Fibroblast of mammary gland (primary cell): ENCODE measurements around the gene TNS1.

Experiments
- DNase-seq: peaks from one replicate; pipeline ENCODE4 v3.0.0-alpha.2; 2010; ENCODE audit warnings: low read depth
- H3K4me3 ChIP-seq: 2 replicates; pipeline ENCODE4 v1.5.1; 2011; ENCODE audit warnings: low read depth, mild to moderate bottlenecking, low read length, moderate library complexity; ENCODE audit not compliant: control insufficient read depth
- TF ChIP-seq, protein P1 (sequence below): conservative IDR thresholded peaks from 2 replicates; pipeline ENCODE4 v1.5.1; 2011; ENCODE audit warnings: low read depth, low read length, inconsistent platforms; ENCODE audit not compliant: control insufficient read depth, insufficient read depth

The TNS1 gene

DNA sequence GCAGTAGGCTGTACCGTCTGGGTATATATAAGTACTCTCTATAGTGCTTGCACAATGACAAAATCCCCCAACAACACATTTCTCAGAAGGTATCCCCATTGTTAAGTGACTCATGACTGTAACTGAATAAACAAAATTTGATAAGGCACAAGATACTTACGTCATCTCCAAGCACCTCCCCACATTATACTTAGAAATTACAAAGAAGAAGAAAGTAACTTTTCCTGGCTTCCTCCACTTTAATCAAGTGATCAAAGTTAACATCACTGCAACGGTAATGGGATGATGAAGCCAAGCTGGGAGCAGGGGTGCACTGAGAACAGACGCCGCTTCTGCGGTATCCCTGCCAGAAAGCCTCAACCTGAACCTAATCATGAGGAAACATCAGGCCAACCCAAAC lies 9.7 kb downstream of the TNS1 start:
- TF ChIP-seq, protein P1, sequence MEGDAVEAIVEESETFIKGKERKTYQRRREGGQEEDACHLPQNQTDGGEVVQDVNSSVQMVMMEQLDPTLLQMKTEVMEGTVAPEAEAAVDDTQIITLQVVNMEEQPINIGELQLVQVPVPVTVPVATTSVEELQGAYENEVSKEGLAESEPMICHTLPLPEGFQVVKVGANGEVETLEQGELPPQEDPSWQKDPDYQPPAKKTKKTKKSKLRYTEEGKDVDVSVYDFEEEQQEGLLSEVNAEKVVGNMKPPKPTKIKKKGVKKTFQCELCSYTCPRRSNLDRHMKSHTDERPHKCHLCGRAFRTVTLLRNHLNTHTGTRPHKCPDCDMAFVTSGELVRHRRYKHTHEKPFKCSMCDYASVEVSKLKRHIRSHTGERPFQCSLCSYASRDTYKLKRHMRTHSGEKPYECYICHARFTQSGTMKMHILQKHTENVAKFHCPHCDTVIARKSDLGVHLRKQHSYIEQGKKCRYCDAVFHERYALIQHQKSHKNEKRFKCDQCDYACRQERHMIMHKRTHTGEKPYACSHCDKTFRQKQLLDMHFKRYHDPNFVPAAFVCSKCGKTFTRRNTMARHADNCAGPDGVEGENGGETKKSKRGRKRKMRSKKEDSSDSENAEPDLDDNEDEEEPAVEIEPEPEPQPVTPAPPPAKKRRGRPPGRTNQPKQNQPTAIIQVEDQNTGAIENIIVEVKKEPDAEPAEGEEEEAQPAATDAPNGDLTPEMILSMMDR, result no peak
- H3K4me3 ChIP-seq, result no peak overlapping the region
- peak; percentile 85 for DNase-seq

DNA sequence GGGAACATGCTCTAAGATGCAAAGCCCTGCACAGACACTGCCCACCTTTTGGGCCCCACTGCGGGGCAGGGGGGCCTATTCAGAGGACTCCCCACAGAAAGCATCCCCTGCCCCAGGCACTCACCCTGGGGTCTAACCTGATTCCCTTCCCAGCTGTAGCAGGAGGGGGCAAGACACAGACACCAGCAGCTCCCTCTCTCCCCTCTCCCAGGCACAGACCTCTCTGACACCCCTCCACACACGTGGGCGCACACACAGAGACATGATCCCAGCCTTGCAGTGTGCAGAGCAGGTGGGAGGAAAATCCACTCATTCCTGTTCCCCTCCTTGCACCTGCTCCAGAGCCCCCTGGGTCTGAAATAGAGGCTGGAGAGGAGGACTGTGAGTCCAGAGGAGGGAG lies 10.7 kb downstream of the TNS1 start:
- H3K4me3 ChIP-seq, result no peak overlapping the region
- DNase-seq, result no peak
- TF ChIP-seq, protein P1, result no peak

DNA sequence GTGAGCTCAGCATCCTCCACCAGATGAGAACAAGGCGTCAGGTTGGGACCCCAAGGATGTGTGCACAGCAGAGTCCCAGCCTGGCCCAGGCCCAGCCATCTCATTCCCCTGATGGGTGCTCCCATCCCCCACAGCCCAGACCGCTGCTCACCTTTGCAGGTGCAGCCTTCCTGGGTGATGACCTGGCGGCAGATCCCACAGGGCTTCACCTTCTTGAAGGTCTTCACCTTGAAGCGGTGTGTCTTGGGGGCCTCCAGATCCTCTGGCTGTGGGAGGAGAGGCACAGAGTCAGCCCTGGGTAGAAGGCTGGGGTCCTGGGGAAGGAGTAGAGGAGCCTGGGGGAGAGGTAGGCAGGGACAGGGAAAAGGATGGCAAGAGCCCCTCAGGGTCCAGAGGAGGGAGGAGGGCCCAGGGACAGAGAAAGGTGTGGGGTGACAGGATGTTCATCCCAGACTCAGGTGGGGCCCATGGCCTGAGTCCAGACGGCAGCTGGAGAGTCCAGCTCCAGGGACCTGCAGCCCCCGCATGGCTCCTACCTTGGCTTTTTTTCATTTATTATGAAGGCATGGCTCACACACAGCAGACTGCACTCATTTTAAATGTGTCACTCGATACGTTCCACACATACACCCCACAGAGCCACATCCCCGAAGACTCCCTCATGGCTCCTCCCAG lies 11.9 kb downstream of the TNS1 start:
- TF ChIP-seq, protein P1, result no peak
- no peak for DNase-seq
- no peak overlapping the region for H3K4me3 ChIP-seq

DNA sequence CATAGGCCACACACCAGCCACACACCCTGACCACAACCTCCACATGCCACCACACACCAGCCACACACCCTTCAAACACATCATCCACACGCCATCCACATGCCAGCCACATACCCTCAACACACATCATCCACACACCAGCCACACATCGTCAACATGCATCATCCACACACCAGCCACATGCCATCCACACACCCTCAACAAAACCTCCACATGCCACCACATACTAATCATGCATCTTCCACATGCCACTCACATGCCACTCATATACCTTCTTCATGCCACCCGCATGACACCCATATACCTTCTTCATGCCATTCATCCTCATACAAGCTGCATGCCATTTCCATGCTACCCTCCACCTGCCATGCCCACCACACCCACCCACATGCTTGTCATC lies 12.4 kb downstream of the TNS1 start:
- H3K4me3 ChIP-seq, result no peak overlapping the region
- TF ChIP-seq, protein P1, result no peak
- no peak for DNase-seq

DNA sequence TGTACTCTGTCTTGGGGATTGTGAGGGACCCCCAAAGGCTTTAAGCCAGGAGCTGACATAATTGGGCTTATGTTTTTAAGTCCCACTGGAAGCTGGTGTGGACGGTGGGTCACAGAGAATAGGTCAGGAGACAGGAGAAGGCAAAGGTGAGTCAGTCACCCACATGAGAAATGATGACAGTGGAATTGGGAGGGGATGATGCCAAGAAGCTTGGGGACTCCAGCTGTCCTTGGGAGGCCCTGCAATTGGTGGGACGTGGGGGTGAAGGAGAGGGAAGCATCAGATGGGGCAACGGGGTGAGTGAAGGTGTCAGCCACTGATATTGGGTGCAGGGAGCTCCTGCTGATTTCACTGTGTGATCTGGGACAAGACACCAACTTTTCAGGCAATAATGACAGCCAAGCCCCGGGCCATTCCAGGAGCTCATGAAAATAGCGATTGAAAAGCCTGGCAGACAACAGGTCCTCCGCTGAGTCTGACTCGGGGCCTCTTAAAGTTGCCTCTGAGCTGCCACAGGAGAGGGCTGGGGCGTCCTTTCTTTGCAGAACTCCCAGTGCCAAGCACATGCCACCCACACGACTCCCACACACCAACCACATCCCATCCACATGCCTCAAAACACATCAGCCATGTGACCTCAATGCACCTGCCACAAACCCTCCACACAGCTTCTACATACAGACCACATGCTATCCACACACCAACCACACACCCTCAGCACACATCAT lies 13.4 kb downstream of the TNS1 start:
- TF ChIP-seq, protein P1, result no peak
- no peak overlapping the region for H3K4me3 ChIP-seq
- DNase-seq, result no peak

DNA sequence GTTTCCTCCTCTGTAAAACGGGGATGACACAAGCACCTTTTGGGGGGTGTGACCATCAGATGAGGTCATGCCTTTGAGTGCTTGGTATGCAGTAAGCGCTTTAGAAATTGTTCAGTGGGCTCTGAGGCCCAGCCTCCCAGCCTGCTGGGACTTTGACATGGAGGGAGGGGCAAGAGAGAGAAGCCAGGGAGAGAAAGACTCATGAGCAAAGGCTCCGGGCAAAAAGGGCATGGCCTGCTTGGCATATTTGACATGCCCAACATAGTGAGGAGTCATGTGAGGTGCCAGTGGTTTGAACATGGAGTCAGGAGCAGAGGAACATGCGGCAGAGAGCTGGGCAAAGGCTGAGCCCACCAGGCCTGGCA lies 14.0 kb downstream of the TNS1 start:
- H3K4me3 ChIP-seq, result no peak overlapping the region
- DNase-seq, result no peak
- TF ChIP-seq, protein P1, result no peak
